Measurements from ENCODE around the gene NLK. TPM values are rescaled to one million over a fixed set of nuclear protein-coding genes. Genes with fewer than 3 reads are reported as not detected.

NLK gene
- total RNA-seq, 1 donor from 2014 or later, result 26.3 TPM

DNA sequence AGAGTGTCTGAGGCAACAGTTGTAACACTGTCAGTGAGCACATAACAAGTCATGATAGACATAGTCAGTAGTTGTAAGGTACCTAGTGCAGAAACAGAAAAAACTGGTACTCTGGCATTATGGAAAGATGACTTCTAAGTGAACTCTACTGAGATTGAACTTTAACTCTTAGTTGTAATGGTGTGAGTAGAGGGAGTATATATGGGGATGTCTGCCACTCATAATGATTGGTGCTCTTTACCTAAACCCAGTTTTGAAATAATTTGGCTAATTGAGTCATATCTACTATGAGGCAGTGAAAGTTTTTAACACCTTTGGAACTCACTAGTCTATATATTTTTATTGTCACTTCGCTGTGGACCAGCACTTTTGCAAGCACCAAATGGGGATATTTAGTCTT, 6.6 kb downstream of the NLK start:
- intact Hi-C loops (cut with micrococcal nuclease), result no loop called here
- Histone ChIP-seq H3K9me3 (replicated peaks) (no peaks in the 10 kb centered on the region), H3K36me3 (no peaks in the 10 kb centered on the region), H3K4me1 (peaks cover 95% of the 10 kb centered on the region), H3K27me3 (ENCODE audit: low read depth) (no peaks in the 10 kb centered on the region), H3K27ac (replicated peaks) (no peak overlapping the region), H3K4me3 (no peak overlapping the region)
- no peak for DNase-seq
- TF ChIP-seq, protein P1, sequence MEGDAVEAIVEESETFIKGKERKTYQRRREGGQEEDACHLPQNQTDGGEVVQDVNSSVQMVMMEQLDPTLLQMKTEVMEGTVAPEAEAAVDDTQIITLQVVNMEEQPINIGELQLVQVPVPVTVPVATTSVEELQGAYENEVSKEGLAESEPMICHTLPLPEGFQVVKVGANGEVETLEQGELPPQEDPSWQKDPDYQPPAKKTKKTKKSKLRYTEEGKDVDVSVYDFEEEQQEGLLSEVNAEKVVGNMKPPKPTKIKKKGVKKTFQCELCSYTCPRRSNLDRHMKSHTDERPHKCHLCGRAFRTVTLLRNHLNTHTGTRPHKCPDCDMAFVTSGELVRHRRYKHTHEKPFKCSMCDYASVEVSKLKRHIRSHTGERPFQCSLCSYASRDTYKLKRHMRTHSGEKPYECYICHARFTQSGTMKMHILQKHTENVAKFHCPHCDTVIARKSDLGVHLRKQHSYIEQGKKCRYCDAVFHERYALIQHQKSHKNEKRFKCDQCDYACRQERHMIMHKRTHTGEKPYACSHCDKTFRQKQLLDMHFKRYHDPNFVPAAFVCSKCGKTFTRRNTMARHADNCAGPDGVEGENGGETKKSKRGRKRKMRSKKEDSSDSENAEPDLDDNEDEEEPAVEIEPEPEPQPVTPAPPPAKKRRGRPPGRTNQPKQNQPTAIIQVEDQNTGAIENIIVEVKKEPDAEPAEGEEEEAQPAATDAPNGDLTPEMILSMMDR (IDR thresholded peaks at IDR 0.05; ENCODE audit: borderline replicate concordance), result no peak

DNA sequence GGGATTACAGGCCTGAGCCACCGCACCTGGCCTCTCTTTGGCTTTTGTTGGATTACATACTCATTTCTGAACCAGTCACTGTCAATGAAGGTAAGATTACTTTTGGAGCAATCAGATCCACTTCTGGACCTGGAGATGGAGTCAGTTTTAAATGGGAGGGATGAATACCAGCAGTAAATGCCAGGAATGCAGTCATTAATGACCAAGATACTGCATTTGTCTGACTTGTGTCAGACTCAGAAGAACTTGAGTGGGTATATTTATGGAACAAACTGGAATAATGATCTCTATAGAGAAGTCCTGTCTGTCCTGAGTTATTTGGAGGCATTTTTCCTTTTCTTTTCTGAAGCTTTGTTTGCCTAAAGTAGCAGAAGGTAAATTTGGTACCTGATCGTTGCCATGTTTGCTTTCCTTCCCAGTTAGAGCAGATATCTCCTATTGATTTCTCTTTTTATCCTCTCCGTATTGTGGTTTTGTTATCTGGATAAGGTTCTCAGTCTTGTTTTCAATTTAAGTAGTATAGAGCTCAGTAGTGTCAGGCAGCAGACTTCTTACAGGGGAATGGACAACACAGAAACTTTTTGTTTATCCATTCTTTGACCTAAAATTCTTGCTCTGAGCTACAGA, 10.7 kb downstream of the NLK start:
- Histone ChIP-seq H3K27me3 (ENCODE audit: low read depth) (no peaks in the 10 kb centered on the region), H3K36me3 (no peaks in the 10 kb centered on the region), H3K27ac (replicated peaks) (peak overlapping the region; percentile 5), H3K9me3 (replicated peaks) (no peaks in the 10 kb centered on the region), H3K4me1 (peaks cover 87% of the 10 kb centered on the region), H3K4me3 (no peak overlapping the region)
- intact Hi-C loops (cut with micrococcal nuclease), result no loop called here
- TF ChIP-seq, protein P1 (IDR thresholded peaks at IDR 0.05; ENCODE audit: borderline replicate concordance), result no peak
- no peak for DNase-seq

DNA sequence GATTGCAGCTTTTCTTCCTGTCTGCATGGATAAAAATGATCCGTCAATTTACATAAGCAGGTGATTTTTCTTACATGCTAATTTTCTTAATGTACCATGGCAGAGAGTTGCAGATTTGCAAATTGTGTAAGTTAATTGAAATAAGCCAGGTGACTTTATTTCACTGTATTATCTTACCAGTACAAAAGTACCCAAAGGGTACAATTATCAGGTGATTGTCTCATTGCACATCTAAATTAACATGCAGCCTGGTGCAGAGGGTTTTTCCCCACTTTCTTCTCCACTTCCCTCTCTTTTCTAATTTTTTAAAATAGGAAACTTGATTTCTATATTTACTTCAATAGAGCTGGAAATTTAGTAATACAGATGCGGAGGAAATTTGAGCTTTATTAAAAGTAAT, 11.2 kb downstream of the NLK start:
- Histone ChIP-seq H3K36me3 (no peaks in the 10 kb centered on the region), H3K9me3 (replicated peaks) (no peaks in the 10 kb centered on the region), H3K27me3 (ENCODE audit: low read depth) (no peaks in the 10 kb centered on the region), H3K4me3 (no peak overlapping the region), H3K27ac (replicated peaks) (peak overlapping the region; percentile 5), H3K4me1 (peaks cover 87% of the 10 kb centered on the region)
- TF ChIP-seq, protein P1 (IDR thresholded peaks at IDR 0.05; ENCODE audit: borderline replicate concordance), result no peak
- no peak for DNase-seq
- intact Hi-C loops (cut with micrococcal nuclease), result no loop called here

DNA sequence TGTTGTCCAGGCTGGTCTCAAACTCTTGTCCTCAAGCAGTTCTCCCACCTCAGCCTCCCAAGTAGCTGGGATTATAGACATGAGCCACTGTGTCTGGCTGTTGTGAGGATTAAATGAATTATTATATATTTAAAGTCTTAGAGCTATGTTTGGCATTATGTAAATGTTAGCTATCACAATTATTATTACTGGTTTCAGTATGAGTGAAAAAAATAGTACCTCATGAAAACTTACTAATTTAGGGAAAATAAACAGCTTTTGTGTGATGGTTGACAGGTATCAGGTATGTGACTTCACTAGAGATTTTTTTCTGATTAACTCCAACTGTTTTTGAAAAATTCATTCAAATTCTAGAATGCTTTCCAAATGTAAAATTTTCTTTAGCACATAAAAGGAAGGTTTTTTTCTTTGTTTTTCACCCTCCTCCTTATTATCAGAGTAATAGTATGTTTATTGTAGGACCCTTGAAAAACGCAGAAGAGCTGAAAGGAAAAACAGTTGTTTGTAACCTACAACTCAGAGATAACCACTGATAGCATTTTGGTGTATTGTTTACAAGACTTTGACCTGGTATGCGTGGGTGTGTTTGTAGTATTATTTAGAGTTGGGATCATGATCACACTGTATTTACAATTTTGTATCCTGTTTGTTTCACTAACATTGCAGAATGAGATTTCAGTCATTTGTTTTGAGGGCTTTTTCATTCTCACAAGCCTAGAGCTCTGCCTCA, 13.2 kb downstream of the NLK start:
- peaks cover 84% of the 10 kb centered on the region for H3K4me1 ChIP-seq
- H3K27me3 ChIP-seq (ENCODE audit: low read depth), result no peaks in the 10 kb centered on the region
- intact Hi-C loops (cut with micrococcal nuclease), result no loop called here
- no peak overlapping the region for H3K4me3 ChIP-seq
- H3K36me3 ChIP-seq, result no peaks in the 10 kb centered on the region
- no peak overlapping the region for H3K27ac ChIP-seq (replicated peaks)
- DNase-seq, result no peak
- TF ChIP-seq, protein P1 (IDR thresholded peaks at IDR 0.05; ENCODE audit: borderline replicate concordance), result no peak
- H3K9me3 ChIP-seq (replicated peaks), result no peaks in the 10 kb centered on the region

DNA sequence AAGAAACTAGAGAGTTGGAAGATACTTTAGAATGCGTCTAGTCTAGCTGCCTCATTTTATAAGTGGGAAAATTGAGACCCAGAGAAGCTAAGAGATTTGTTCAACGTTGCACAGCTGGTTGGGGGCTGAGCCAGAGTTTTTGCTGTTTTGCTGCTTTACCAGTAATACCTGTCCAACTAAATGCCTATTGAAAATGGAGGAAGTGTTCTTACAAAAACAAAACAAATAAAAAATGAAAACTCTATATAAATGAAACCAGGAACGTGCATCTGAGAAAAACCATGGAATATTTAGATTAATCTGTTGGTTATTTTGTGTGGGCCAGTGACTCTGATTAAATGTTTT, 13.8 kb downstream of the NLK start:
- intact Hi-C loops (cut with micrococcal nuclease), result no loop called here

More for the DNA sequence above, 13.8 kb downstream of the NLK start:
- H3K36me3 ChIP-seq, result no peaks in the 10 kb centered on the region
- no peak overlapping the region for H3K27ac ChIP-seq (replicated peaks)
- peaks cover 82% of the 10 kb centered on the region for H3K4me1 ChIP-seq
- no peak for DNase-seq
- no peaks in the 10 kb centered on the region for H3K9me3 ChIP-seq (replicated peaks)
- no peaks in the 10 kb centered on the region for H3K27me3 ChIP-seq (ENCODE audit: low read depth)
- H3K4me3 ChIP-seq, result no peak overlapping the region
- TF ChIP-seq, protein P1 (IDR thresholded peaks at IDR 0.05; ENCODE audit: borderline replicate concordance), result no peak
